GM12872 (cell line): ENCODE results near the gene PCIF1.

Source experiments
- CTCF ChIP-seq: IDR thresholded peaks from 3 replicates; pipeline ENCODE4 v1.5.1; 2011; ENCODE audit warnings: low read depth, mild to moderate bottlenecking, low read length, moderate library complexity; ENCODE audit not compliant: insufficient read depth

PCIF1 gene

DNA sequence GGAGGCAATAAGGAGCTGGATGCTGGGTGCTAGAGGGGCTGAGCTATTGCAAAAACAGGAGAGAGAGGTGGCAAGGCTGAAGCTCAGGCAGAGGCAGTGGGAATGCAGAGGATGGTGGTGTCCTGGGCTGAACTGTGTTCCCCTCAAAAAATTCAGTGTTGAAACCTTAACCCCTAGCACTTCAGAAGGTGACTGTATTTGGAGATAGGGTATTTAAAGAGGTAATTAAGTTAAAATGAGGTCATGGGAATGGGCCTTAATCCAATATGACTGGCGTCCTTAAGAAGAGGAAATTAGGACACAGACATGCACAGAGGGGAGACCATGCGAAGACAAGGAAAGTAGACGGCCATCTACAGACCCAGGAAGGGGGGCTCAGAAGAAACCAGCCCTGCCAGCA lies 62.7 kb downstream of the PCIF1 start:
- TF ChIP-seq CTCF = no peak
